Liver (tissue), 9 donors: ENCODE measurements around the gene MTARC1. TPM values are rescaled to one million over a fixed set of nuclear protein-coding genes. Genes with fewer than 3 reads are reported as not detected.

Experiments used
- DNase-seq: peaks from one replicate; pipeline ENCODE4 v3.0.0-alpha.2; 2017; ENCODE audit warnings: low spot score
- H3K27ac ChIP-seq, 2 donors: one replicate each; pipeline ENCODE4 v1.7.0; 2013; ENCODE audit warnings: inconsistent platforms in 2 of 2, low read length in 2 of 2, control low read depth in 1 of 2, low read depth in 1 of 2, mild to moderate bottlenecking in 1 of 2
- H3K27me3 ChIP-seq, 4 donors: one replicate each; pipeline versions ENCODE4 v1.6.1 to v1.7.0; 2013; ENCODE audit warnings: low read length in 3 of 4, inconsistent platforms in 1 of 4, mild to moderate bottlenecking in 1 of 4, moderate library complexity in 1 of 4; ENCODE audit not compliant: control insufficient read depth in 4 of 4, insufficient read depth in 4 of 4
- H3K36me3 ChIP-seq, 4 donors: one replicate each; pipeline versions ENCODE4 v1.6.1 to v1.7.0; 2013; ENCODE audit warnings: low read length in 3 of 4, mild to moderate bottlenecking in 3 of 4, low read depth in 1 of 4, moderate library complexity in 1 of 4; ENCODE audit not compliant: control insufficient read depth in 4 of 4, insufficient read depth in 3 of 4
- H3K4me1 ChIP-seq, 4 donors: one replicate each; pipeline versions ENCODE4 v1.6.1 to v1.7.0; 2013; ENCODE audit warnings: low read length in 3 of 4, mild to moderate bottlenecking in 3 of 4, moderate library complexity in 1 of 4; ENCODE audit not compliant: control insufficient read depth in 4 of 4, insufficient read depth in 4 of 4
- H3K4me3 ChIP-seq, 3 donors: one replicate each; pipeline versions ENCODE4 v1.6.1 to v1.7.0; 2013; ENCODE audit warnings: low read length in 3 of 3, control low read depth in 1 of 3, low read depth in 1 of 3, mild to moderate bottlenecking in 1 of 3
- H3K9ac ChIP-seq, 2 donors: one replicate each; pipeline ENCODE4 v1.7.0; 2013; ENCODE audit warnings: low read length in 2 of 2, mild to moderate bottlenecking in 2 of 2, moderate library complexity in 2 of 2, control low read depth in 1 of 2, low read depth in 1 of 2
- H3K9me3 ChIP-seq, 4 donors: one replicate each; pipeline versions ENCODE4 v1.6.1 to v1.7.0; 2013; ENCODE audit warnings: low read length in 3 of 4; ENCODE audit not compliant: control insufficient read depth in 4 of 4
- CTCF ChIP-seq: fragments of 150-350 bp; IDR thresholded peaks from 2 replicates; pipeline ENCODE4 v1.5.1; 2017; ENCODE audit warnings: improper control_type of control experiment, low read depth, low read length; ENCODE audit not compliant: missing input control
- EGR1 ChIP-seq, 2 donors: IDR thresholded peaks; 2 replicates each; pipeline ENCODE4 v1.6.1; 2016 to 2018; ENCODE audit warnings: antibody characterized with exemption in 2 of 2, low read depth in 2 of 2
- FOXA1 ChIP-seq: IDR thresholded peaks from 2 replicates; pipeline ENCODE4 v1.6.1; 2016; ENCODE audit warnings: antibody characterized with exemption
- FOXA2 ChIP-seq: IDR thresholded peaks from 2 replicates; pipeline ENCODE4 v1.6.1; 2016; ENCODE audit warnings: antibody characterized with exemption
- GABPA ChIP-seq, 2 donors: IDR thresholded peaks in 1 of 2; conservative IDR thresholded peaks in 1 of 2; 2 replicates each; pipeline ENCODE4 v1.6.1; 2016; ENCODE audit warnings: antibody characterized with exemption in 2 of 2, mild to moderate bottlenecking in 1 of 2, moderate library complexity in 1 of 2
- HNF4A ChIP-seq, 2 donors: conservative IDR thresholded peaks; 2 replicates each; pipeline ENCODE4 v1.6.1; 2016; ENCODE audit warnings: antibody characterized with exemption in 2 of 2, mild to moderate bottlenecking in 2 of 2
- HNF4G ChIP-seq: IDR thresholded peaks from 2 replicates; pipeline ENCODE4 v1.6.1; 2016; ENCODE audit warnings: antibody characterized with exemption
- JUND ChIP-seq, 2 donors: IDR thresholded peaks; 2 replicates each; pipeline ENCODE4 v1.6.1; 2016; ENCODE audit warnings: antibody characterized with exemption in 2 of 2
- NR2F2 ChIP-seq: IDR thresholded peaks from 2 replicates; pipeline ENCODE4 v1.6.1; 2016; ENCODE audit warnings: antibody characterized with exemption
- SP1 ChIP-seq: IDR thresholded peaks from 2 replicates; pipeline ENCODE4 v1.6.1; 2018; ENCODE audit warnings: antibody characterized with exemption, mild to moderate bottlenecking
- TAF1 ChIP-seq: conservative IDR thresholded peaks from 2 replicates; pipeline ENCODE4 v1.6.1; 2016; ENCODE audit warnings: antibody characterized with exemption, mild to moderate bottlenecking
- YY1 ChIP-seq: IDR thresholded peaks from 2 replicates; pipeline ENCODE4 v1.6.1; 2016; ENCODE audit warnings: antibody characterized with exemption, mild to moderate bottlenecking
- whole genome bisulfite sequencing: extraction: QIAGEN DNeasy Blood & Tissue Kit; methylation state at CpG from one replicate; pipeline ENCODE4 v1.1.7; 2013; 5-methylcytosine and 5-hydroxymethylcytosine counted together
- polyA plus RNA-seq, 2 donors: library from polyadenylated mRNA; stranded (reverse) in 1 of 2; unstranded in 1 of 2; fragments of 200-250 nt in 1 of 2; fragments of >200 nt in 1 of 2; fragmentation: Nextera tagmentation in 1 of 2; extraction: Ambion mirVana in 1 of 2; gene quantifications; one replicate each; pipeline versions ENCODE4 v1.2.1 to v1.2.3, GENCODE V29; 2013 to 2015
- total RNA-seq, 2 donors: library from RNA; depleted of rRNA; stranded (reverse); fragments of >200 nt; gene quantifications; one replicate each; pipeline ENCODE4 v1.2.3, GENCODE V29; 2014
- TF ChIP-seq, protein P1 (sequence below): IDR thresholded peaks from 2 replicates; pipeline ENCODE4 v1.6.1; 2016; ENCODE audit warnings: antibody characterized with exemption
- TF ChIP-seq, protein P2 (sequence below): IDR thresholded peaks from 2 replicates; pipeline ENCODE4 v1.6.1; 2016; ENCODE audit warnings: antibody characterized with exemption
- TF ChIP-seq, protein P3 (sequence below): IDR thresholded peaks from 2 replicates; pipeline ENCODE4 v1.6.1; 2016; ENCODE audit warnings: antibody characterized with exemption, mild to moderate bottlenecking
- TF ChIP-seq, protein P4 (sequence below): IDR thresholded peaks from 2 replicates; pipeline ENCODE4 v1.6.1; 2016; ENCODE audit warnings: antibody characterized with exemption
- donor health status: healthy.
- donor health status: healthy.
- donor health status: healthy.
- donor health status: healthy.
- donor health status: healthy.

MTARC1 gene
- total and polyA plus RNA-seq, 4 donors: 9.8 to 71.3 (median 21.5) TPM

GRCh38 chr1:220808345-220809186 is 21.9 kb downstream of the MTARC1 start:
- 87% methylated on average over 11 of the region's 11 CpGs for WGBS
- peak; percentile 6 for DNase-seq
- Histone ChIP-seq H3K36me3 (peaks cover 2 to 7% (median 5%) of the 10 kb centered on the region in 4 donors), H3K27me3 (no peaks in the 10 kb centered on the region), H3K4me3 (no peak overlapping the region), H3K4me1 (peaks cover 0 to 27% (median 13%) of the 10 kb centered on the region in 4 donors), H3K9me3 (no peaks in the 10 kb centered on the region), H3K27ac (peak overlapping the region in 1 of 2 donors; percentile 87), H3K9ac (no peak overlapping the region)
- TF ChIP-seq FOXA1: no peak
- no peak for TF ChIP-seq TAF1
- no peak for TF ChIP-seq HNF4G
- TF ChIP-seq EGR1 (IDR thresholded peaks at IDR 0.05; ENCODE audit: low read depth in 2 of 2): no peak
- no peak for TF ChIP-seq HNF4A (conservative IDR thresholded peaks at IDR 0.05)
- no peak for TF ChIP-seq CTCF
- TF ChIP-seq, protein P1, sequence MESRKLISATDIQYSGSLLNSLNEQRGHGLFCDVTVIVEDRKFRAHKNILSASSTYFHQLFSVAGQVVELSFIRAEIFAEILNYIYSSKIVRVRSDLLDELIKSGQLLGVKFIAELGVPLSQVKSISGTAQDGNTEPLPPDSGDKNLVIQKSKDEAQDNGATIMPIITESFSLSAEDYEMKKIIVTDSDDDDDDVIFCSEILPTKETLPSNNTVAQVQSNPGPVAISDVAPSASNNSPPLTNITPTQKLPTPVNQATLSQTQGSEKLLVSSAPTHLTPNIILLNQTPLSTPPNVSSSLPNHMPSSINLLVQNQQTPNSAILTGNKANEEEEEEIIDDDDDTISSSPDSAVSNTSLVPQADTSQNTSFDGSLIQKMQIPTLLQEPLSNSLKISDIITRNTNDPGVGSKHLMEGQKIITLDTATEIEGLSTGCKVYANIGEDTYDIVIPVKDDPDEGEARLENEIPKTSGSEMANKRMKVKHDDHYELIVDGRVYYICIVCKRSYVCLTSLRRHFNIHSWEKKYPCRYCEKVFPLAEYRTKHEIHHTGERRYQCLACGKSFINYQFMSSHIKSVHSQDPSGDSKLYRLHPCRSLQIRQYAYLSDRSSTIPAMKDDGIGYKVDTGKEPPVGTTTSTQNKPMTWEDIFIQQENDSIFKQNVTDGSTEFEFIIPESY: no peak
- TF ChIP-seq, protein P2, sequence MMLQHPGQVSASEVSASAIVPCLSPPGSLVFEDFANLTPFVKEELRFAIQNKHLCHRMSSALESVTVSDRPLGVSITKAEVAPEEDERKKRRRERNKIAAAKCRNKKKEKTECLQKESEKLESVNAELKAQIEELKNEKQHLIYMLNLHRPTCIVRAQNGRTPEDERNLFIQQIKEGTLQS: no peak
- no peak for TF ChIP-seq GABPA (IDR thresholded peaks at IDR 0.05 in 1 of 2, conservative IDR thresholded peaks at IDR 0.05 in 1 of 2)
- TF ChIP-seq, protein P3, sequence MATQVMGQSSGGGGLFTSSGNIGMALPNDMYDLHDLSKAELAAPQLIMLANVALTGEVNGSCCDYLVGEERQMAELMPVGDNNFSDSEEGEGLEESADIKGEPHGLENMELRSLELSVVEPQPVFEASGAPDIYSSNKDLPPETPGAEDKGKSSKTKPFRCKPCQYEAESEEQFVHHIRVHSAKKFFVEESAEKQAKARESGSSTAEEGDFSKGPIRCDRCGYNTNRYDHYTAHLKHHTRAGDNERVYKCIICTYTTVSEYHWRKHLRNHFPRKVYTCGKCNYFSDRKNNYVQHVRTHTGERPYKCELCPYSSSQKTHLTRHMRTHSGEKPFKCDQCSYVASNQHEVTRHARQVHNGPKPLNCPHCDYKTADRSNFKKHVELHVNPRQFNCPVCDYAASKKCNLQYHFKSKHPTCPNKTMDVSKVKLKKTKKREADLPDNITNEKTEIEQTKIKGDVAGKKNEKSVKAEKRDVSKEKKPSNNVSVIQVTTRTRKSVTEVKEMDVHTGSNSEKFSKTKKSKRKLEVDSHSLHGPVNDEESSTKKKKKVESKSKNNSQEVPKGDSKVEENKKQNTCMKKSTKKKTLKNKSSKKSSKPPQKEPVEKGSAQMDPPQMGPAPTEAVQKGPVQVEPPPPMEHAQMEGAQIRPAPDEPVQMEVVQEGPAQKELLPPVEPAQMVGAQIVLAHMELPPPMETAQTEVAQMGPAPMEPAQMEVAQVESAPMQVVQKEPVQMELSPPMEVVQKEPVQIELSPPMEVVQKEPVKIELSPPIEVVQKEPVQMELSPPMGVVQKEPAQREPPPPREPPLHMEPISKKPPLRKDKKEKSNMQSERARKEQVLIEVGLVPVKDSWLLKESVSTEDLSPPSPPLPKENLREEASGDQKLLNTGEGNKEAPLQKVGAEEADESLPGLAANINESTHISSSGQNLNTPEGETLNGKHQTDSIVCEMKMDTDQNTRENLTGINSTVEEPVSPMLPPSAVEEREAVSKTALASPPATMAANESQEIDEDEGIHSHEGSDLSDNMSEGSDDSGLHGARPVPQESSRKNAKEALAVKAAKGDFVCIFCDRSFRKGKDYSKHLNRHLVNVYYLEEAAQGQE: no peak
- TF ChIP-seq SP1: no peak
- TF ChIP-seq, protein P4, sequence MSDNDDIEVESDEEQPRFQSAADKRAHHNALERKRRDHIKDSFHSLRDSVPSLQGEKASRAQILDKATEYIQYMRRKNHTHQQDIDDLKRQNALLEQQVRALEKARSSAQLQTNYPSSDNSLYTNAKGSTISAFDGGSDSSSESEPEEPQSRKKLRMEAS: no peak
- TF ChIP-seq NR2F2: no peak
- no peak for TF ChIP-seq FOXA2
- no peak for TF ChIP-seq YY1
- no peak for TF ChIP-seq JUND (IDR thresholded peaks at IDR 0.05)
